ENCODE data around the gene TCP11L2. TPM values are rescaled to one million over a fixed set of nuclear protein-coding genes. Genes with fewer than 3 reads are reported as not detected.

TCP11L2 gene
- total and polyA plus RNA-seq, 9 of the 15 experiments (the other 6 are each of a cell fraction or from before 2014, with no cell fraction given): 0.39 to 4.5 (median 1.3) TPM

DNA sequence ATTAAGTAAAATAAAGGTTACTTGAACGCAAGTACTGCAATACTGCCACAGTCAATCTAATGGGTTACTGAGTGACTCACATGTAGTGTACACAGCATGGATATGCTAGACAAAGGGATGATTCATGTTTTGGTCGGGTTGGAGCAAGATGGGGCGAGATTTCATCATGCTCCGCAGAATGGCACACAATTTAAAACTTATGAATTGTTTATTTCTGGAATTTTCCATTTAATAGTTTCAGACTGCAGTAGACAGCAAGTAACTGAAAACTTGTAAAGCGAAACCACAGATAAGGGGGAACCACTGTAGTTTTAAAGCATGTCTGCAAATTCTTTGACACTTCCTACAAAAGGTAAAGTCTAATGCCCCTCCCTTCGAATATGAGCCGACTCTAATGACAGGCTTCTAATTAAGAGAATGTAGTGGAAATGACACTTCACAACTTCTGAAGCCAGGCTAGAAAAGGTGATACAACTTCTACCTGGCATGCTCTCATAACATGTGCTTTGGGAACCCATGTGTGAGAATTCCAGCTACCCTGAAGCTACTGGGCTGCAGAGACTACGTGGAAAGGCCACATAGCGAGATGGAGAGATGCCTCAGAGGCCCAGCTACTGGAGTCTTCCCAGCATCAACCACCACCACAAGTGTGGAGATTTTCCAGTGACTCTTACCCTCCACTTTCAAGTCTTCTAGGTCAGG lies 13.9 kb upstream of the TCP11L2 start (continued):
- TF ChIP-seq, protein P1, sequence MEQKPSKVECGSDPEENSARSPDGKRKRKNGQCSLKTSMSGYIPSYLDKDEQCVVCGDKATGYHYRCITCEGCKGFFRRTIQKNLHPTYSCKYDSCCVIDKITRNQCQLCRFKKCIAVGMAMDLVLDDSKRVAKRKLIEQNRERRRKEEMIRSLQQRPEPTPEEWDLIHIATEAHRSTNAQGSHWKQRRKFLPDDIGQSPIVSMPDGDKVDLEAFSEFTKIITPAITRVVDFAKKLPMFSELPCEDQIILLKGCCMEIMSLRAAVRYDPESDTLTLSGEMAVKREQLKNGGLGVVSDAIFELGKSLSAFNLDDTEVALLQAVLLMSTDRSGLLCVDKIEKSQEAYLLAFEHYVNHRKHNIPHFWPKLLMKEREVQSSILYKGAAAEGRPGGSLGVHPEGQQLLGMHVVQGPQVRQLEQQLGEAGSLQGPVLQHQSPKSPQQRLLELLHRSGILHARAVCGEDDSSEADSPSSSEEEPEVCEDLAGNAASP (IDR thresholded peaks at IDR 0.05): no peak
- TF ChIP-seq BACH1 (tag; IDR thresholded peaks at IDR 0.05): peak; percentile 81
- no peak for TF ChIP-seq MXI1 (IDR thresholded peaks at IDR 0.05; ENCODE audit: low read depth, low read length)
- TF ChIP-seq CBFA2T3 (IDR thresholded peaks at IDR 0.05): peak; percentile 48; the same call in 1 of the 2 replicates
- TF ChIP-seq ZKSCAN1 (IDR thresholded peaks at IDR 0.05; ENCODE audit: low read depth, low read length): no peak
- TF ChIP-seq ZBED1 (IDR thresholded peaks at IDR 0.05): no peak
- TF ChIP-seq NR2C2 (CRISPR knock-in tag; IDR thresholded peaks at IDR 0.05): no peak
- TF ChIP-seq NR2C2 (tag; IDR thresholded peaks at IDR 0.05): peak; percentile 65
- TF ChIP-seq ZSCAN32 (CRISPR knock-in tag; IDR thresholded peaks at IDR 0.05): peak; percentile 69
- TF ChIP-seq NR2C1 (IDR thresholded peaks at IDR 0.05): no peak
- peak; percentile 42 for TF ChIP-seq NR2C1 (tag; IDR thresholded peaks at IDR 0.05)
- peak; percentile 41; the same call in 1 of the 2 replicates for TF ChIP-seq BMI1 (IDR thresholded peaks at IDR 0.05; ENCODE audit: low read length)
- peak; percentile 72; the same call in 1 of the 2 replicates for TF ChIP-seq ZNF668 (CRISPR knock-in tag; IDR thresholded peaks at IDR 0.05)
- TF ChIP-seq, protein P2, sequence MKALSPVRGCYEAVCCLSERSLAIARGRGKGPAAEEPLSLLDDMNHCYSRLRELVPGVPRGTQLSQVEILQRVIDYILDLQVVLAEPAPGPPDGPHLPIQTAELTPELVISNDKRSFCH (CRISPR knock-in tag; IDR thresholded peaks at IDR 0.05): no peak
- TF ChIP-seq, protein P2 (tag; IDR thresholded peaks at IDR 0.05): peak; percentile 27; the same call in 1 of the 2 replicates
- no peak for TF ChIP-seq CREB1 (IDR thresholded peaks at IDR 0.05)
- TF ChIP-seq CREB1 (CRISPR knock-in tag; IDR thresholded peaks at IDR 0.05): peak; percentile 22; the same call in 1 of the 2 replicates
- peak; percentile 98 for TF ChIP-seq CEBPG (CRISPR knock-in tag; IDR thresholded peaks at IDR 0.05)
- TF ChIP-seq CEBPG (tag; conservative IDR thresholded peaks at IDR 0.05 in 1 of 2, IDR thresholded peaks at IDR 0.05 in 1 of 2): peak; percentile 92 to 98
- TF ChIP-seq RNF2 (IDR thresholded peaks at IDR 0.05): 0 out of 2 replicates have a peak, but pooled peaks have one; percentile 21
- TF ChIP-seq NCOA1 (IDR thresholded peaks at IDR 0.05; ENCODE audit: low read depth): no peak
- TF ChIP-seq, protein P3, sequence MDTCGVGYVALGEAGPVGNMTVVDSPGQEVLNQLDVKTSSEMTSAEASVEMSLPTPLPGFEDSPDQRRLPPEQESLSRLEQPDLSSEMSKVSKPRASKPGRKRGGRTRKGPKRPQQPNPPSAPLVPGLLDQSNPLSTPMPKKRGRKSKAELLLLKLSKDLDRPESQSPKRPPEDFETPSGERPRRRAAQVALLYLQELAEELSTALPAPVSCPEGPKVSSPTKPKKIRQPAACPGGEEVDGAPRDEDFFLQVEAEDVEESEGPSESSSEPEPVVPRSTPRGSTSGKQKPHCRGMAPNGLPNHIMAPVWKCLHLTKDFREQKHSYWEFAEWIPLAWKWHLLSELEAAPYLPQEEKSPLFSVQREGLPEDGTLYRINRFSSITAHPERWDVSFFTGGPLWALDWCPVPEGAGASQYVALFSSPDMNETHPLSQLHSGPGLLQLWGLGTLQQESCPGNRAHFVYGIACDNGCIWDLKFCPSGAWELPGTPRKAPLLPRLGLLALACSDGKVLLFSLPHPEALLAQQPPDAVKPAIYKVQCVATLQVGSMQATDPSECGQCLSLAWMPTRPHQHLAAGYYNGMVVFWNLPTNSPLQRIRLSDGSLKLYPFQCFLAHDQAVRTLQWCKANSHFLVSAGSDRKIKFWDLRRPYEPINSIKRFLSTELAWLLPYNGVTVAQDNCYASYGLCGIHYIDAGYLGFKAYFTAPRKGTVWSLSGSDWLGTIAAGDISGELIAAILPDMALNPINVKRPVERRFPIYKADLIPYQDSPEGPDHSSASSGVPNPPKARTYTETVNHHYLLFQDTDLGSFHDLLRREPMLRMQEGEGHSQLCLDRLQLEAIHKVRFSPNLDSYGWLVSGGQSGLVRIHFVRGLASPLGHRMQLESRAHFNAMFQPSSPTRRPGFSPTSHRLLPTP (IDR thresholded peaks at IDR 0.05; ENCODE audit: borderline replicate concordance, extremely low read depth, insufficient read length): no peak
- TF ChIP-seq, protein P4, sequence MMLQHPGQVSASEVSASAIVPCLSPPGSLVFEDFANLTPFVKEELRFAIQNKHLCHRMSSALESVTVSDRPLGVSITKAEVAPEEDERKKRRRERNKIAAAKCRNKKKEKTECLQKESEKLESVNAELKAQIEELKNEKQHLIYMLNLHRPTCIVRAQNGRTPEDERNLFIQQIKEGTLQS (IDR thresholded peaks at IDR 0.05): peak; percentile 98
- TF ChIP-seq, protein P4 (CRISPR knock-in tag; conservative IDR thresholded peaks at IDR 0.05): peak; percentile 66; the same call in 1 of the 2 replicates
